LNCAP (cell line): ENCODE measurements around the gene ABHD6.

Experiments used
- TF ChIP-seq, protein P1 (sequence below): fragments of 450-650 bp; IDR thresholded peaks from 2 replicates; pipeline ENCODE4 v1.5.1; 2017; ENCODE audit warnings: mild to moderate bottlenecking

ABHD6 gene

DNA sequence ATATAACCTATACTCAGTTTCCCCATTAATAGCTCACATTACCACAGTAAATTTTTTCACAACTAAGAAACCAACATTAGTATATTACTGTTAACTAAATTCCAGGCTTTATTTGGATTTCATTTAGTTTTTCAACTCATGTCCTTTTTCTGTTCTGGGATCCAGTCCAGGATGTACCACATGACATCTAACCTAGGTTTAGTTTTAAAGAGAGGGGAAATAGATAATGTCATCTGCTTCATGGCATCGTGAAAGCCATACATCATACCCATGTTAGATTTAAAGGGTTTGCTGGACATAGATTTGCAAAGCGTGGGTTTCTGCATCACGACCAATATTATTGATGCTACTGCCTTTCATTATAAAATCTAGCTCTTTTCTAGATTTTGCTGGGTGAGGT lies 35.3 kb downstream of the ABHD6 start:
- TF ChIP-seq, protein P1, sequence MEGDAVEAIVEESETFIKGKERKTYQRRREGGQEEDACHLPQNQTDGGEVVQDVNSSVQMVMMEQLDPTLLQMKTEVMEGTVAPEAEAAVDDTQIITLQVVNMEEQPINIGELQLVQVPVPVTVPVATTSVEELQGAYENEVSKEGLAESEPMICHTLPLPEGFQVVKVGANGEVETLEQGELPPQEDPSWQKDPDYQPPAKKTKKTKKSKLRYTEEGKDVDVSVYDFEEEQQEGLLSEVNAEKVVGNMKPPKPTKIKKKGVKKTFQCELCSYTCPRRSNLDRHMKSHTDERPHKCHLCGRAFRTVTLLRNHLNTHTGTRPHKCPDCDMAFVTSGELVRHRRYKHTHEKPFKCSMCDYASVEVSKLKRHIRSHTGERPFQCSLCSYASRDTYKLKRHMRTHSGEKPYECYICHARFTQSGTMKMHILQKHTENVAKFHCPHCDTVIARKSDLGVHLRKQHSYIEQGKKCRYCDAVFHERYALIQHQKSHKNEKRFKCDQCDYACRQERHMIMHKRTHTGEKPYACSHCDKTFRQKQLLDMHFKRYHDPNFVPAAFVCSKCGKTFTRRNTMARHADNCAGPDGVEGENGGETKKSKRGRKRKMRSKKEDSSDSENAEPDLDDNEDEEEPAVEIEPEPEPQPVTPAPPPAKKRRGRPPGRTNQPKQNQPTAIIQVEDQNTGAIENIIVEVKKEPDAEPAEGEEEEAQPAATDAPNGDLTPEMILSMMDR = no peak

DNA sequence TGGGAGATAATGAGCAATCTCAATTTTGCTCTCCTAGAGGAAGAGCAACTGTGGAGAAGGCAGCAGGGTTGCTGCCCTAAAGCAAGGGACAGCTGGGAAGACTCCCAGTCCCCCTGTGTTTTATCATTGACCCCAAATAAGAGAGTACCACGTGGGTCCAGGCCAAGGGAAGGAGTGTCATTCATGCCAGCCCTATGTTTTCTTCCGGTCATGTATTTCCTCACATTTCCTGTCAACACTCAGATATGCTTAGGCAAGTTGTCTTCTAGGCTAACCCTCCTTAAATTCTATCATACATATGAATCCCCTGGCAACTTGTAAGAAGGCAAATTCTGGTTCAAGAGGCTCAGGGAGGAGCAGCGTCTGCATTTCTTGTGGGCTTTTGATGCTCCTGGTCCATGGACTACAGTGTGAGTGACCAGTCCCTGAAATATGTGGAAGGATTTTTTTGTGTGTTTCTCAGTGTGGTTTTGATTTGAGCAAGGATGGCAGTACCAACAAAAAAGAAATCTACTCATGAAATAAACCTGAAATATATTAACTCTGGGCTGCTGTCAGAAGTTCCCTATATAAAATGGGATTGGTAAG lies 36.5 kb downstream of the ABHD6 start:
- TF ChIP-seq, protein P1 = no peak

DNA sequence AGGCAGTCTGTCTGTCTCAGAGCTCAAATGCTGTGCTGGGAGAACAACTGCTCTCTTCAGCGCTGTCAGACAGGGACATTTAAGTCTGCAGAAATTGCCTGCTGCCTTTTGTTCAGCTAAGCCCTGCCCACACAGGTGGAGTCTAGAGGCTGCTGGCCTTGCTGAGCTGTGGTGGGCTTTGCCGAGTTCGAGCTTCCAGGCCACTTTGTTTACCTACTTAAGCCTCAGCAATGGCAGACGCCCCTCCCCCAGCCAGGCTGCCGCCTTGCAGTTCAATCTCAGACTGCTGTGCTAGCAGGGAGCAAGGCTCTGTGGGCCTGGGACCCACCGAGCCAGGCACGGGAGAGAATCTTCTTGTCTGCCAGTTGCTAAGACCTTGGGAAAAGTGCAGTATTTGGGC lies 43.5 kb downstream of the ABHD6 start:
- TF ChIP-seq, protein P1 = no peak

DNA sequence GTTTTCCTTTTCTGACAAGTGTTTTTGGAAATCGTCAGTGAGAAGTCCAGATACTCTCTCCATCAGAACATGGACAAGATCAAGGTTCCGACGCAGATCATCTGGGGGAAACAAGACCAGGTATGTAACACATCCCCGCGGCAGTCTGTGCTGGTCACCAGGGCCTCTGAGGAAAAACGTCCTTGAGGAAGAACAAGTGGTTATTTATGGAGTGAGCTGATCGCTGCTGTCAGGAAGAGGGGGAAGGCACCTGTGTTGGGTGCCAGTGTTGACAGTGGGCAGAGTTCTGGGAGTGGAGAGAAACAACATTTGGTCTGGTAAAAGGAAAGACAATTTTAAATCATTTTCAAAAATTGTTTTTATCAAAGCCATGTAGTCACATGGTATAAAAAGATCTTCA lies 47.7 kb downstream of the ABHD6 start:
- TF ChIP-seq, protein P1 = no peak

DNA sequence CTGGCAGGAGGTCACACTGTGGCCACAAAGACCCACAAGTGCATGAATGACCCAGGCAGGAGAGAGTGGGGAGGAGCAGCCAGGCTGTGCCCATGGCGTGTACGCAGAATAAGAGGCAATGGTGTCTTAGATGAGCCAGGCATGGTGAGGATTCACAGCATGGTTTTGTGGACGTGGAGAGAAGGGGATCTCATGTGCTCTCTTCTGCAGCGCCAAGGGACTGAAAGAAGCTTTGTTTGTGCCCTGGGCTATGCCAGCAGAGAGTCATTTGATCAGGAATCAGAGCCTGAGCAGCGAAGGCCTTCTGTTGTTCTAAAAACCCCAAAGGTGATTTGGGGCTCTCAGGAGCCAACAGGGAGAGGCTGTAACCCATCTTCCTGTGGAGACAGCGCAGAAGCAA lies 49.8 kb downstream of the ABHD6 start:
- TF ChIP-seq, protein P1 = no peak

DNA sequence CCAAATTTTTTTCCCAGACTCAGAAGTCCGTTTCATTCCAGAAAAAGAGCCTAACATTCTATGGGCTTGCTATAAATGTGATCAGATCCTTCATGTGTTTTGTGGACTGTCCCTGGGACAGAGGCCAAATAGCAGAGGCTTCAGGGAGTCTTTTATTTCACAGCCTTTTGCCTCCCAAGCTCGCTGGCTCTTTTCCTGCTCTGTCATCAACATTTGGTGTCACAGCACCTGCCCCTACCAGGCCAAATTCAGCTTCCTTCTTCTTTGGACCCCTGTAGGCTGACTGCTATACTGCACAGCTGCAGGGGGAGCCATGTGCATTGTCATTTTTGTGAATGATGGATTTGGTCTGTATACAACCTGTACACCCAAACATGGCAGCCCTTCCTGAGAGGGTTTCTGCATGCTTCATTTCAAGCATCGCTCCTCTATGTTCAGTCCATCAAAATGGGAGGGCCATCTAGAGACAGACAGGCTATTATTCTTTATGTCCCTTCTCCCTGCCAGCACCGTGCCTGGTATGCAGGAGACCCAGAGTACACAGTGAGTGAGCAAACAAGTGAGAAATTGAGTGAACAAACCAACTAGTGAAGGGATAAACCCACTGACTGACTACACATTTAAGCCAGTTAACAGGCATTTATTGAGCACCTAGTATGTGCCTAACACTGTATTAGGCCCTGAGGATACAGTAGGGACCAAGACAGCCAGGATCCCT lies 50.6 kb downstream of the ABHD6 start:
- TF ChIP-seq, protein P1 = no peak

DNA sequence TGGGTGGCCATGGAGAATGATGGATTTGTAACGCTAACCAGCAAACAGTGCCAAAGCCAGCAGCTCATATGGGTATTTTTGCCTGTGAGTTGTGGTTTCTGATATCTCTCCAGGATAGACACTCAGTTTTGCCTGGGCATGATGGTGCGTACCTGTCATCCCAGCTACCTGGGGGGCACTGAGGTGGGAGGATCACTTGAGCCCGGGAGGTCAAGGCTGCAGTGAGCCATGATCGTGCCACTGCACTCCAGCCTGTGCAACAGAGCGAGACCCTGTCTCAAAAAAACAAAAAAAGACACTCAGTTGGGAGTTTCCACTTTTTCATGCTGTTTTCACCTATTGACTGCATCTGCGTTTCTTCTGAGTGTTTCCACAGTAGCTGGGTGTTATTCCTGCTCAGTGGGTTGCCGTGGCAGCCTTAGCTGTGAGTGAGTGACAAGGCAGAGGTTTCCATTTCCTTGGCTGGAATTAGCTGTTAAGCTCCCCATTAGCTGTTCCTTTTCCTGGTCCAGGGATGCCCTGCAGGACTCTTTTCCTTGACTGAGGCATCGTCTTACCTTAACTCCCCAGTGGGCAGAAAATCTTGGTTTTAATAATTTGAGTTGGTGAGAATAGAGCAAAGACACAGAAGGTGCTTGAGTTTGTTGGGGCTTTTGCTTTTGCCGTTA lies 54.2 kb downstream of the ABHD6 start:
- TF ChIP-seq, protein P1 = no peak
